Measurements from ENCODE around the gene KYNU. TPM values are rescaled to one million over a fixed set of nuclear protein-coding genes. Genes with fewer than 3 reads are reported as not detected.

Gene KYNU
- total RNA-seq, 1 experiment from 2014 or later, result 55.7 TPM

DNA sequence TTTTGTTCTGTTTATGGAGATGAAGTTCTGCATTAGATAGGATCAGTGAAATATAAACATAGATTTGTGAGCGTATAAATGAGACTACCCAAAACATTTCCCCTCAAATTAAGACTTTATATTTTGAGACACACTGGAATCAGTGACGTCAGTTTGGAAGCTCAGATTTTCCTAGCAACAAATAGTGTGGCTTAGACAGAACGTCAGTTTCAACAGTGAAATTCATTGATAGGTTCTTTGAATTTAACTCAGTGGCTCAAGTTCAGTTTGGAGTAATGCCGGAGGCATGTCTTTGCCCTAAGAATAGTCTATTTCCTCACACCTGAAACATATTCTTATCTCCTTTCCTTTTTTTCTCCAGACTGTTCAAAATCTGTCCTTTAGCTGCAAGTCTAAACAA, 138.2 kb downstream of the KYNU start:
- Histone ChIP-seq H3F3A (ENCODE audit: insufficient read depth, low read depth) (no peaks in the 10 kb centered on the region), H2AFZ (peak overlapping the region; percentile 16; the same call in 1 of the 2 replicates), H4K20me1 (ENCODE audit: insufficient read depth) (no peaks in the 10 kb centered on the region), H3K27ac (no peak overlapping the region), H3K4me3 (no peak overlapping the region), H3K9me3 (ENCODE audit: insufficient read depth, low read depth) (no peaks in the 10 kb centered on the region), H3K36me3 (ENCODE audit: low read depth) (no peaks in the 10 kb centered on the region), H3K4me2 (peak overlapping the region; percentile 27; the same call in 1 of the 2 replicates), H3K79me2 (ENCODE audit: low read depth) (no peaks in the 10 kb centered on the region), H3K27me3 (ENCODE audit: insufficient read depth, low read depth) (no peaks in the 10 kb centered on the region), H3K4me1 (replicated peaks; ENCODE audit: insufficient read depth) (no peaks in the 10 kb centered on the region), H3K9me2 (ENCODE audit: insufficient read depth) (no peaks in the 10 kb centered on the region)
- no peak for TF ChIP-seq EZH2 (IDR thresholded peaks at IDR 0.05; ENCODE audit: low read depth)
- TF ChIP-seq, protein P1, sequence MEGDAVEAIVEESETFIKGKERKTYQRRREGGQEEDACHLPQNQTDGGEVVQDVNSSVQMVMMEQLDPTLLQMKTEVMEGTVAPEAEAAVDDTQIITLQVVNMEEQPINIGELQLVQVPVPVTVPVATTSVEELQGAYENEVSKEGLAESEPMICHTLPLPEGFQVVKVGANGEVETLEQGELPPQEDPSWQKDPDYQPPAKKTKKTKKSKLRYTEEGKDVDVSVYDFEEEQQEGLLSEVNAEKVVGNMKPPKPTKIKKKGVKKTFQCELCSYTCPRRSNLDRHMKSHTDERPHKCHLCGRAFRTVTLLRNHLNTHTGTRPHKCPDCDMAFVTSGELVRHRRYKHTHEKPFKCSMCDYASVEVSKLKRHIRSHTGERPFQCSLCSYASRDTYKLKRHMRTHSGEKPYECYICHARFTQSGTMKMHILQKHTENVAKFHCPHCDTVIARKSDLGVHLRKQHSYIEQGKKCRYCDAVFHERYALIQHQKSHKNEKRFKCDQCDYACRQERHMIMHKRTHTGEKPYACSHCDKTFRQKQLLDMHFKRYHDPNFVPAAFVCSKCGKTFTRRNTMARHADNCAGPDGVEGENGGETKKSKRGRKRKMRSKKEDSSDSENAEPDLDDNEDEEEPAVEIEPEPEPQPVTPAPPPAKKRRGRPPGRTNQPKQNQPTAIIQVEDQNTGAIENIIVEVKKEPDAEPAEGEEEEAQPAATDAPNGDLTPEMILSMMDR (conservative IDR thresholded peaks at IDR 0.05), result no peak
- no peak for DNase-seq
- intact Hi-C loops (cut with micrococcal nuclease; ENCODE audit: unreplicated experiment), result no loop called here
- no TSS peak for BruUV-seq (replicated peaks)
- ChIA-PET CTCF (no interaction called here), POLR2A (ENCODE audit: unreplicated experiment) (no interaction called here)

DNA sequence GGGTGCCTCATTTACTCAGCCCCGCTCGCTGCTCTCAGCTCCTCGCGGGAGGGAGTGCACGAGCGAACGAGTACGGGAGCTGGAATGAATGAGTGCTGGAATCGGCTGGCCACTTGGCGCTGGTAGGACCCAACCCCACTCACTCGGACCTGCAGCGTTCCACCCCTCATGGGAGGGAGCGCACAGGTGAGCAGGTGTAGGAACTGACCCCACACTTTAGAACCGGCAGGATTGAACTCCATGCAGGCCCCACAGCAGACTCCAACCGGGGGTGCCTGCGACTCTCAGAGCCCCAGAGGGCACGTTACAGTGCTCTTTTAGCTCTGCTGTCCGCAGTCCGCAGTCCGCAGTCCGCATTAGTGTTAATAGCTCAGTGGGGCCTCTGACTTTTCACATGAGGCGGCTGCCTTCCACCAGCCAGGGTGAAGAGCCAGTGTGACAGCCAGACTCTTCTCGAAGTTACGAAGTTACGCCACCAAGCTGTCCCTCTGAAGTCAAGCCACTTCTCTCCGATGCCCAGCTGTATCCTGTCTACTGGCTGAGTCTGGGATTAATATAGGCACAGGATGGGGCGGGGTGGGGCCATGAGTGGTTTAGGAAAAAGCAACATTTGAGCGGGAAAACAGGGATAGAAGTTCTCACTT, 149.1 kb downstream of the KYNU start:
- Histone ChIP-seq H3K9me3 (ENCODE audit: insufficient read depth, low read depth) (no peaks in the 10 kb centered on the region), H4K20me1 (ENCODE audit: insufficient read depth) (no peaks in the 10 kb centered on the region), H3K79me2 (ENCODE audit: low read depth) (no peaks in the 10 kb centered on the region), H3K4me2 (no peak overlapping the region), H3F3A (ENCODE audit: insufficient read depth, low read depth) (no peaks in the 10 kb centered on the region), H3K36me3 (ENCODE audit: low read depth) (no peaks in the 10 kb centered on the region), H2AFZ (no peak overlapping the region), H3K9me2 (ENCODE audit: insufficient read depth) (no peaks in the 10 kb centered on the region), H3K4me3 (no peak overlapping the region), H3K27ac (no peak overlapping the region), H3K27me3 (ENCODE audit: insufficient read depth, low read depth) (no peaks in the 10 kb centered on the region), H3K4me1 (replicated peaks; ENCODE audit: insufficient read depth) (no peaks in the 10 kb centered on the region)
- BruUV-seq (replicated peaks), result no TSS peak
- DNase-seq, result no peak
- intact Hi-C loops (cut with micrococcal nuclease; ENCODE audit: unreplicated experiment), result no loop called here
- ChIA-PET CTCF (no interaction called here), POLR2A (ENCODE audit: unreplicated experiment) (no interaction called here)
- no peak for TF ChIP-seq EZH2 (IDR thresholded peaks at IDR 0.05; ENCODE audit: low read depth)
- TF ChIP-seq, protein P1 (conservative IDR thresholded peaks at IDR 0.05), result no peak

DNA sequence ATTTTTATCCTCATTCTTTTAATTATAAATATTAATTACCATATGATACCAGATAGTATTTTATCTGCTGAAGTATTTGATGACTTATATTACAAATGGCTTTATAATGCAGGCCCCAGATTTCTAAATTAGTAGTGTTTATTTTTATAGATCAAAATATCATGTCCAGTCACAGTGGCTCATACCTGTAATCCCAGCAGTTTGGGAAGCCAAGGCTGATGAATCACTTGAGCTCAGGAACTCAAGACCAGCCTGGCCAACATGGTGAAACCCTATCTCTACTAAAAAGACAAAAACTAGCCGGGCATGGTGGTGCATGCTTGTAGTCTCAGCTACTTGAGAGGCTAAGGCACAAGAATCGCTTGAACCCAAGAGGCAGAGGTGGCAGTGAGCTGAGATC, 151.7 kb downstream of the KYNU start:
- Histone ChIP-seq H3K9me2 (ENCODE audit: insufficient read depth) (no peaks in the 10 kb centered on the region), H3K27me3 (ENCODE audit: insufficient read depth, low read depth) (no peaks in the 10 kb centered on the region), H2AFZ (no peak overlapping the region), H3K4me3 (no peak overlapping the region), H3F3A (ENCODE audit: insufficient read depth, low read depth) (no peaks in the 10 kb centered on the region), H4K20me1 (ENCODE audit: insufficient read depth) (no peaks in the 10 kb centered on the region), H3K27ac (no peak overlapping the region), H3K9me3 (ENCODE audit: insufficient read depth, low read depth) (no peaks in the 10 kb centered on the region), H3K36me3 (ENCODE audit: low read depth) (no peaks in the 10 kb centered on the region), H3K4me2 (no peak overlapping the region), H3K79me2 (ENCODE audit: low read depth) (no peaks in the 10 kb centered on the region), H3K4me1 (replicated peaks; ENCODE audit: insufficient read depth) (no peaks in the 10 kb centered on the region)
- intact Hi-C loops (cut with micrococcal nuclease; ENCODE audit: unreplicated experiment), result no loop called here
- DNase-seq, result no peak
- no peak for TF ChIP-seq EZH2 (IDR thresholded peaks at IDR 0.05; ENCODE audit: low read depth)
- TF ChIP-seq, protein P1 (conservative IDR thresholded peaks at IDR 0.05), result no peak
- ChIA-PET POLR2A (ENCODE audit: unreplicated experiment) (no interaction called here), CTCF (no interaction called here)
- BruUV-seq (replicated peaks), result no TSS peak

All from PC-9 (cell line).